Naive thymus-derived CD4-positive, alpha-beta T cell (primary cell): ENCODE data around the gene CCDC88C. TPM values are rescaled to one million over a fixed set of nuclear protein-coding genes. Genes with fewer than 3 reads are reported as not detected.
A peak's percentile ranks its signal among the peaks of the same experiment; 100 is the strongest.

Experiments
- ATAC-seq: fragments of 150-1000 bp; cut with Tn5 transposase; 2 replicates; pipeline ENCODE4 v1.10.0; 2021; ENCODE audit warnings: mild to moderate bottlenecking, moderate library complexity
- CTCF ChIA-PET: fragments of 350-600 bp; sonication (Branson Sonifier 250); formaldehyde crosslinking; loops from one replicate; lab custom pipeline; 2021; ENCODE audit warnings: antibody characterized with exemption; lab: Charles Lee
- POLR2A ChIA-PET: fragments of 350-600 bp; sonication (Branson Sonifier 250); formaldehyde crosslinking; loops from one replicate; lab custom pipeline; 2021; ENCODE audit warnings: antibody characterized with exemption, inconsistent platforms; lab: Charles Lee
- DNase-seq, 9 donors: peaks; one replicate each; pipeline versions ENCODE4 v3.0.0 to v3.0.0-alpha.2; 2020 to 2022; ENCODE audit warnings: mixed read lengths in 1 of 9
- H3K27ac ChIP-seq: one replicate; pipeline ENCODE4 v1.7.0; 2013; ENCODE audit warnings: mild to moderate bottlenecking, low read depth, low read length, moderate library complexity
- H3K27me3 ChIP-seq, 2 donors: one replicate each; pipeline ENCODE4 v1.7.0; 2013; ENCODE audit warnings: low read length in 2 of 2, mild to moderate bottlenecking in 2 of 2, moderate library complexity in 2 of 2; ENCODE audit not compliant: control insufficient read depth in 2 of 2, insufficient read depth in 2 of 2
- H3K36me3 ChIP-seq, 3 experiments: 1 replicate in 2 of 3; 2 replicates in 1 of 3; pipeline ENCODE4 v1.7.0; 2013; ENCODE audit warnings: low read length in 3 of 3, mild to moderate bottlenecking in 3 of 3, moderate library complexity in 1 of 3; ENCODE audit not compliant: insufficient read depth in 3 of 3, control insufficient read depth in 2 of 3
- H3K4me1 ChIP-seq, 2 donors: one replicate each; pipeline ENCODE4 v1.7.0; 2013; ENCODE audit warnings: low read length in 2 of 2, mild to moderate bottlenecking in 2 of 2, moderate library complexity in 1 of 2; ENCODE audit not compliant: control insufficient read depth in 2 of 2, insufficient read depth in 2 of 2
- H3K4me3 ChIP-seq: 2 replicates; pipeline ENCODE4 v1.7.0; 2013; ENCODE audit warnings: mild to moderate bottlenecking, low read length
- H3K9me3 ChIP-seq, 3 experiments: 1 replicate in 2 of 3; 2 replicates in 1 of 3; pipeline ENCODE4 v1.7.0; 2013; ENCODE audit warnings: low read length in 3 of 3; ENCODE audit not compliant: control insufficient read depth in 2 of 3
- H3K27ac Mint-ChIP-seq, 9 donors: one replicate each; pipeline ENCODE4 v1.8.0; 2020 to 2022; ENCODE audit warnings: mixed read lengths in 9 of 9, mild to moderate bottlenecking in 8 of 9, moderate library complexity in 5 of 9, inconsistent platforms in 2 of 9
- H3K27me3 Mint-ChIP-seq, 5 donors: one replicate each; pipeline ENCODE4 v1.8.0; 2021 to 2022; ENCODE audit warnings: mixed read lengths in 5 of 5, mild to moderate bottlenecking in 1 of 5
- H3K36me3 Mint-ChIP-seq, 5 donors: one replicate each; pipeline ENCODE4 v1.8.0; 2020 to 2022; ENCODE audit warnings: mixed read lengths in 5 of 5, mild to moderate bottlenecking in 3 of 5, inconsistent platforms in 1 of 5
- H3K4me1 Mint-ChIP-seq, 7 donors: one replicate each; pipeline ENCODE4 v1.8.0; 2020 to 2022; ENCODE audit warnings: mixed read lengths in 7 of 7, mild to moderate bottlenecking in 3 of 7, inconsistent platforms in 1 of 7
- H3K4me3 Mint-ChIP-seq, 10 donors: one replicate each; pipeline ENCODE4 v1.8.0; 2020 to 2022; ENCODE audit warnings: mild to moderate bottlenecking in 10 of 10, mixed read lengths in 10 of 10, moderate library complexity in 6 of 10, inconsistent platforms in 2 of 10
- H3K9me3 Mint-ChIP-seq, 11 donors: one replicate each; pipeline ENCODE4 v1.8.0; 2020 to 2022; ENCODE audit warnings: mixed read lengths in 11 of 11, mild to moderate bottlenecking in 4 of 11, inconsistent platforms in 1 of 11, moderate library complexity in 1 of 11
- intact Hi-C, 2 donors: fragments of 100-400 bp; cut with micrococcal nuclease; formaldehyde crosslinking; loops; one replicate each; pipeline ENCODE4 v1.15.1; 2023
- polyA plus RNA-seq, 2 donors: library from polyadenylated mRNA; unstranded; fragments of 300-500 nt; fragmentation: Illumina TruSeq; gene quantifications; one replicate each; pipeline ENCODE4 v1.2.3, GENCODE V29; 2021
- total RNA-seq, 6 experiments: library from RNA in 5 of 6; stranded (reverse) in 5 of 6; gene quantifications; 1 replicate in 5 of 6; 2 replicates in 1 of 6; pipeline ENCODE4 v1.2.3 and lab custom pipeline; 2021 to 2026

Gene CCDC88C
- total and polyA plus RNA-seq, 7 experiments from 2014 or later, result 23.6 to 324 (median 274) TPM

DNA sequence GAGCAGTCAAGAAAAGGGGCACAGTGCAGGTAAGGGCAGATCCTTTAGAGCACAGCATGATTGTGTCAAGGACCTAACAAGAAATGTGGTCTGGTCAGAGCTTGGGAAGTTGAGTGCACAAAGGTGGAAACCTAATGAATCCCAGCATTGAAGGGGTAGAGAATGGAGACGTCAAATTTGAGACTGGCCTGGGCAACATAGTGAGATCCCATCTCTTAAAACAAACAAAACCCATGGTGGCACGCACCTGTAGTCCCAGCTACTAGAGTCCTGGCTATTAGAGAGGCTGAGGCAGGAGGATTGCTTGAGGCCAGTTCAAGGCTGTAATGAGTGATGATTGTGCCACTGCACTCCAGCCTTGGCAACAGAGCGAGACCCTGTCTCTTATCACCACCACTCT is 37.0 kb upstream of the CCDC88C start:
- peaks cover 7 to 33% (median 10%) of the 10 kb centered on the region in 3 experiments for H3K36me3 ChIP-seq
- DNase-seq (no peak), ATAC-seq (no peak)
- H3K4me3 ChIP-seq, result no peak overlapping the region
- peaks cover 9 to 39% (median 34%) of the 10 kb centered on the region in 7 donors for H3K4me1 Mint-ChIP-seq
- H3K4me1 ChIP-seq, result peaks cover 0 to 19% of the 10 kb centered on the region in 2 donors
- no peaks in the 10 kb centered on the region for H3K9me3 Mint-ChIP-seq
- peak overlapping the region; percentile 31 for H3K27ac ChIP-seq
- peak overlapping the region in 5 of 10 donors; percentile 10 to 75 (median 18) for H3K4me3 Mint-ChIP-seq
- peak overlapping the region in 8 of 9 donors; percentile 26 to 90 (median 80) for H3K27ac Mint-ChIP-seq
- H3K36me3 Mint-ChIP-seq, result peaks cover 5 to 24% (median 10%) of the 10 kb centered on the region in 5 donors
- peaks cover 0 to 3% (median 0%) of the 10 kb centered on the region in 5 donors for H3K27me3 Mint-ChIP-seq
- H3K9me3 ChIP-seq, result no peaks in the 10 kb centered on the region
- no peaks in the 10 kb centered on the region for H3K27me3 ChIP-seq
- intact Hi-C loops, result no loop called here
- POLR2A ChIA-PET, result interaction anchor here (0.7 kb wide), 1 partner anchor 57 kb away, joined by 3 read pairs; no protein-coding TSS in a partner anchor
- CTCF ChIA-PET, result interaction anchor here (0.7 kb wide), 2 partner anchors 212 to 1125 kb away, joined by 4 to 5 read pairs; no protein-coding TSS in a partner anchor

DNA sequence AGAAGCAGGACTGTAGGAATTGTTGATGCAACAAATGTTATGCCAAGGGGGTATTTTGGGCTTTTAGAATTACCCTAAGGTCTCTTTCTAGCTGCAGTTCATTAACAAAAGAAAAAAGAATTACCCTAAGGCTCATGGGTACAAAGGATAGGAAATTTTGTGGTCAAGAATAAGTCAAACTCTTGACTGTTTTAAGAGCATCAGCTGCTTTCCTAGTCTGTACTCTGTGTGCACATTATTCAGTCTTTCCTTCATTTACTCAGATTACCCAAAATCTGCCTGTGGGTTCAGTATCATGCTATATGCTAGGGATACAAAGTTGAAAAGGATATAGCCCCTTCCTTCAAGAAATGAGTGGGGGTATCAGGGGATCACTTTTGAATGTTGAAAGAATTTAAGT is 36.5 kb upstream of the CCDC88C start:
- peaks cover 9 to 39% (median 34%) of the 10 kb centered on the region in 7 donors for H3K4me1 Mint-ChIP-seq
- POLR2A ChIA-PET, result no interaction called here

DNA sequence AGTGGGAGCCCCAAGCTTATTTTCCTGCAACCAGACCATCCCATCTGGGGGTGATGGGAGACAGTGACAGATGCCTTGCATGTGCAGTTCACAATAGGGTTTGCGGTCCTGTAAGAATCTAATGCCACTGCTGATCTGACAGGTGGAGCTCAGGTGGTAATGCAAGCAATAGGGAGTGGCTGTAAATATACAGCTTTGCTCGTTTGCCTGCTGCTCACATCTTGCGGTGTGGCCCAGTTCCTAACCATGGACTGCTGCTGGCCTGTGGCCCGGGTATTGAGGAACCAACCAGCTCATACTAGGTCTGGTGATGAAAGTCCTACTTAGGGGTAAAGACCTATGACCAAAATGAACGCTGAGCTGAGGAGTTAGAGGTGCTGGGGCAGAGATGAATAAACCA is 36.1 kb upstream of the CCDC88C start:
- CTCF ChIA-PET, result no interaction called here
- DNase-seq (no peak), ATAC-seq (no peak)
- H3K4me1 ChIP-seq, result peaks cover 0 to 19% of the 10 kb centered on the region in 2 donors
- no peaks in the 10 kb centered on the region for H3K9me3 Mint-ChIP-seq
- peak overlapping the region; percentile 53 for H3K27ac ChIP-seq
- H3K27me3 Mint-ChIP-seq, result peaks cover 0 to 6% (median 0%) of the 10 kb centered on the region in 5 donors
- no peaks in the 10 kb centered on the region for H3K9me3 ChIP-seq
- H3K36me3 Mint-ChIP-seq, result peaks cover 3 to 23% (median 9%) of the 10 kb centered on the region in 5 donors
- peak overlapping the region in 3 of 10 donors; percentile 10 to 56 (median 15) for H3K4me3 Mint-ChIP-seq
- POLR2A ChIA-PET, result no interaction called here
- peaks cover 9 to 39% (median 34%) of the 10 kb centered on the region in 7 donors for H3K4me1 Mint-ChIP-seq
- no peaks in the 10 kb centered on the region for H3K27me3 ChIP-seq
- intact Hi-C loops, result no loop called here
- H3K36me3 ChIP-seq, result peaks cover 4 to 25% (median 10%) of the 10 kb centered on the region in 3 experiments
- H3K4me3 ChIP-seq, result no peak overlapping the region
- peak overlapping the region in 8 of 9 donors; percentile 75 to 90 (median 80) for H3K27ac Mint-ChIP-seq

More for the DNA sequence above, 36.5 kb upstream of the CCDC88C start:
- DNase-seq, result no peak
- H3K4me3 Mint-ChIP-seq, result peak overlapping the region in 5 of 10 donors; percentile 10 to 75 (median 18)
- Histone ChIP-seq H3K27ac (peak overlapping the region; percentile 53), H3K27me3 (no peaks in the 10 kb centered on the region), H3K4me3 (no peak overlapping the region), H3K4me1 (peaks cover 0 to 19% of the 10 kb centered on the region in 2 donors), H3K36me3 (peaks cover 7 to 29% (median 10%) of the 10 kb centered on the region in 3 experiments), H3K9me3 (no peaks in the 10 kb centered on the region)
- peaks cover 5 to 24% (median 10%) of the 10 kb centered on the region in 5 donors for H3K36me3 Mint-ChIP-seq
- CTCF ChIA-PET, result no interaction called here
- H3K27me3 Mint-ChIP-seq, result peaks cover 0 to 3% (median 0%) of the 10 kb centered on the region in 5 donors
- no peaks in the 10 kb centered on the region for H3K9me3 Mint-ChIP-seq
- intact Hi-C loops, result no loop called here
- H3K27ac Mint-ChIP-seq, result peak overlapping the region in 8 of 9 donors; percentile 75 to 90 (median 80)
- no peak for ATAC-seq

DNA sequence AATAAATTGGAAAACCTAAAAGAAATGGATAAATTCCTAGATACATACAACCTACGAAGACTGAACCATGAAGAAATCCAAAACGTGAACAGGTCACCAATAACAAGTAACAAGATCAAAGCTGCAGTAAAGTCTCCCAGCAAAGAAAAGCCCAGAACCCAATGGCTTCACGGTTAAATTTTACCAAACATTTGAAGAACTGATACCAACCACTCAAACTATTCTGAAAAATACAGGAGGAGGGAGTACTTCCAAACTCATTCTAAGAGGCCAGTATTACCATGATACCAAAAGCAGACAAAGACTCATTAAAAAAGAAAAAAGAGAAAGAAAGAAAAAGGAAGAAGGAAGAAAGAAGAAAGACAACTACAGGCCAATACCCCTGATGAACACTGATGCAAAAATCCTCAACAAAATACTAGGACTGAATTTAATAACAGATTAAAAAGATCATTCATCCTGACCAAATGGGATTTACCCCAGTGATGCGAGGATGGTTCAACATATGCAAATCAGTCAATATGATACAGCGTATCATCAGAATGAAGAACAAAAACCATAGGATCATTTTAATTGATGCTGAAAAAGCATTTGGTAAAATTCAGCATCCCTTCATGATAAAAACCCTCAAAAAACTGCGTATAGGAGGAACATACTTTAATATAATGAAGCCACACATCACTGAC is 26.9 kb upstream of the CCDC88C start:
- Histone ChIP-seq H3K4me3 (no peak overlapping the region), H3K27me3 (no peaks in the 10 kb centered on the region), H3K27ac (no peak overlapping the region), H3K4me1 (no peaks in the 10 kb centered on the region), H3K36me3 (no peaks in the 10 kb centered on the region), H3K9me3 (no peaks in the 10 kb centered on the region)
- ChIA-PET POLR2A (interaction anchor here (0.6 kb wide), 1 partner anchor 23 kb away, joined by 5 read pairs; no protein-coding TSS in a partner anchor), CTCF (no interaction called here)
- Mint-ChIP-seq H3K27ac (no peak overlapping the region), H3K36me3 (peaks cover 3 to 8% (median 7%) of the 10 kb centered on the region in 5 donors), H3K9me3 (peaks cover 0 to 9% (median 2%) of the 10 kb centered on the region in 11 donors), H3K4me3 (no peak overlapping the region), H3K4me1 (no peaks in the 10 kb centered on the region), H3K27me3 (peaks cover 0 to 50% (median 6%) of the 10 kb centered on the region in 5 donors)
- DNase-seq (no peak), ATAC-seq (no peak)
- intact Hi-C loops, result no loop called here

DNA sequence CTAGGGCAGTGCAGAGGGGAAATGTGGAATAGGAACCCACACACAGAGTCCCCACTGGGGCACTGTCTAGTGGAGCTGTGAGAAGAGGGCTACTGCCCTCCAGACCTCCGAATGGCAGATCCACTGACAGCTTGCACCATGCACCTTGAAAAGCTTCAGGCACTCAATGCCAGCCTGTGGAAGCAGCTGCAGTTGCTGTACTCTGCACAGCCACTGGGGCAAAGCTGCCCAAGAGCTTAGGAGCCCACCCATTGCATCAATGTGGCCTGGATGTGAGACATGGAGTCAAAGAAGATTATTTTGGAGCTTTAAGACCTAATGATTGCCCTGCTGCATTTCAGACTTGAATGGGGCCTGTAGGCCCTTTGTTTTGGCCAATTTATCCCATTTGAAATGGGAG is 21.7 kb upstream of the CCDC88C start:
- H3K36me3 ChIP-seq, result no peaks in the 10 kb centered on the region
- no peak overlapping the region for H3K27ac ChIP-seq
- POLR2A ChIA-PET, result no interaction called here
- DNase-seq (no peak), ATAC-seq (no peak)
- H3K27ac Mint-ChIP-seq, result no peak overlapping the region
- H3K4me1 Mint-ChIP-seq, result no peaks in the 10 kb centered on the region
- intact Hi-C loops, result no loop called here
- peaks cover 8 to 18% (median 10%) of the 10 kb centered on the region in 5 donors for H3K36me3 Mint-ChIP-seq
- no peak overlapping the region for H3K4me3 Mint-ChIP-seq
- H3K27me3 Mint-ChIP-seq, result peaks cover 0 to 20% (median 6%) of the 10 kb centered on the region in 5 donors
- H3K9me3 ChIP-seq, result no peaks in the 10 kb centered on the region
- H3K27me3 ChIP-seq, result no peaks in the 10 kb centered on the region
- H3K4me1 ChIP-seq, result no peaks in the 10 kb centered on the region
- H3K4me3 ChIP-seq, result no peak overlapping the region
- CTCF ChIA-PET, result no interaction called here
- peaks cover 0 to 19% (median 5%) of the 10 kb centered on the region in 11 donors for H3K9me3 Mint-ChIP-seq

DNA sequence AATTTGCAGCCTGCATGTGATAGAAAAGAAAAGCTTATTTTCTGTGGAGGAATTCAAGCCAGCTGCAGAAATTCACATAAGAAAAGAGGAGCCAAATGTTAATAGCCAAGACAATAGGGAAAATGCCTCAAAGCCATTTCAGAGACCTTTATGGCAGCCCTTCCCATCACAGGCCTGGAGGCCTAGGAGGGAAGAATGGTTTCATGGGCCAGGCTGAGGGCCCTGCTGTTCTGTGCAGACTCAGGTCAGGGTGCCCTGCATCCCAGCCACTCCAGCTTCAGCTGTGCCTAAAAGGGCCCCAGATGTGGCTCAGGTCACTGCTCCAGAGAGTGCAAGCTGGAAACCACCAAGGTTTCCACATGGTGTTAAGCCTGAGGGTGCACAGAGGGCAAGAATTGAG is 21.2 kb upstream of the CCDC88C start:
- Histone ChIP-seq H3K36me3 (no peaks in the 10 kb centered on the region), H3K4me3 (no peak overlapping the region), H3K4me1 (no peaks in the 10 kb centered on the region), H3K27me3 (no peaks in the 10 kb centered on the region), H3K27ac (no peak overlapping the region), H3K9me3 (no peaks in the 10 kb centered on the region)
- Mint-ChIP-seq H3K27me3 (peaks cover 0 to 15% (median 6%) of the 10 kb centered on the region in 5 donors), H3K4me1 (no peaks in the 10 kb centered on the region), H3K27ac (no peak overlapping the region), H3K36me3 (peaks cover 8 to 18% (median 10%) of the 10 kb centered on the region in 5 donors), H3K9me3 (peaks cover 0 to 19% (median 5%) of the 10 kb centered on the region in 11 donors), H3K4me3 (no peak overlapping the region)
- no peak for ATAC-seq
- POLR2A ChIA-PET, result no interaction called here
- intact Hi-C loops, result no loop called here
- CTCF ChIA-PET, result no interaction called here
- no peak for DNase-seq
